GM21717 (cell line): ENCODE results near the gene AFF3.

Experiments used
- ATAC-seq: cut with Tn5 transposase; IDR thresholded peaks from one replicate; pipeline ENCODE4 v1.9.1; 2021; ENCODE audit warnings: mild to moderate bottlenecking, moderate library complexity; ENCODE audit not compliant: unreplicated experiment

Gene AFF3

GRCh38 chr2:99621774-99622173, 520.6 kb downstream of the AFF3 start:
- no peak for ATAC-seq

- no peak for ATAC-seq
These were observed 521.3 kb downstream of the AFF3 start for GRCh38 chr2:99621106-99621505.

- no peak for ATAC-seq
These were observed 523.2 kb downstream of the AFF3 start for GRCh38 chr2:99619151-99619550.

- no peak for ATAC-seq
These were observed 523.8 kb downstream of the AFF3 start for GRCh38 chr2:99618579-99619097.

- no peak for ATAC-seq
These were observed 524.6 kb downstream of the AFF3 start for GRCh38 chr2:99617811-99618210.

GRCh38 chr2:99615247-99615771, 527.1 kb downstream of the AFF3 start:
- ATAC-seq: no peak

GRCh38 chr2:99613980-99614379, 528.4 kb downstream of the AFF3 start:
- no peak for ATAC-seq

GRCh38 chr2:99611786-99612185, 530.6 kb downstream of the AFF3 start:
- no peak for ATAC-seq

GRCh38 chr2:99611034-99611433, 531.4 kb downstream of the AFF3 start:
- no peak for ATAC-seq

GRCh38 chr2:99609851-99610381, 532.5 kb downstream of the AFF3 start:
- ATAC-seq: no peak

- no peak for ATAC-seq
These were observed 533.5 kb downstream of the AFF3 start for GRCh38 chr2:99608861-99609260.

- ATAC-seq: no peak
These were observed 534.4 kb downstream of the AFF3 start for GRCh38 chr2:99607861-99608491.

- ATAC-seq: no peak
These were observed 534.9 kb downstream of the AFF3 start for GRCh38 chr2:99607454-99607853.

GRCh38 chr2:99605036-99605435, 537.4 kb downstream of the AFF3 start:
- no peak for ATAC-seq

- no peak for ATAC-seq
These were observed 539.9 kb downstream of the AFF3 start for GRCh38 chr2:99602476-99602875.

GRCh38 chr2:99600981-99601651, 541.3 kb downstream of the AFF3 start:
- no peak for ATAC-seq

GRCh38 chr2:99598441-99598840, 543.9 kb downstream of the AFF3 start:
- no peak for ATAC-seq

- ATAC-seq: no peak
These were observed 544.8 kb downstream of the AFF3 start for GRCh38 chr2:99597616-99598015.

- no peak for ATAC-seq
These were observed 547.0 kb downstream of the AFF3 start for GRCh38 chr2:99595373-99595772.

GRCh38 chr2:99593692-99594427, 548.5 kb downstream of the AFF3 start:
- ATAC-seq: no peak

- ATAC-seq: no peak
These were observed 565.6 kb downstream of the AFF3 start for GRCh38 chr2:99576775-99577174.
